Cardiac atrium fibroblast (primary cell): ENCODE results near the gene TGFB3. TPM values are rescaled to one million over a fixed set of nuclear protein-coding genes. Genes with fewer than 3 reads are reported as not detected.

Experiments
- total RNA-seq: library from RNA; depleted of rRNA; stranded (reverse); fragments of >200 nt; gene quantifications from 2 replicates; pipeline ENCODE4 v1.2.3, GENCODE V29; 2015

TGFB3 gene
- total RNA-seq = 9.2 and 10.5 TPM in 2 replicates

DNA sequence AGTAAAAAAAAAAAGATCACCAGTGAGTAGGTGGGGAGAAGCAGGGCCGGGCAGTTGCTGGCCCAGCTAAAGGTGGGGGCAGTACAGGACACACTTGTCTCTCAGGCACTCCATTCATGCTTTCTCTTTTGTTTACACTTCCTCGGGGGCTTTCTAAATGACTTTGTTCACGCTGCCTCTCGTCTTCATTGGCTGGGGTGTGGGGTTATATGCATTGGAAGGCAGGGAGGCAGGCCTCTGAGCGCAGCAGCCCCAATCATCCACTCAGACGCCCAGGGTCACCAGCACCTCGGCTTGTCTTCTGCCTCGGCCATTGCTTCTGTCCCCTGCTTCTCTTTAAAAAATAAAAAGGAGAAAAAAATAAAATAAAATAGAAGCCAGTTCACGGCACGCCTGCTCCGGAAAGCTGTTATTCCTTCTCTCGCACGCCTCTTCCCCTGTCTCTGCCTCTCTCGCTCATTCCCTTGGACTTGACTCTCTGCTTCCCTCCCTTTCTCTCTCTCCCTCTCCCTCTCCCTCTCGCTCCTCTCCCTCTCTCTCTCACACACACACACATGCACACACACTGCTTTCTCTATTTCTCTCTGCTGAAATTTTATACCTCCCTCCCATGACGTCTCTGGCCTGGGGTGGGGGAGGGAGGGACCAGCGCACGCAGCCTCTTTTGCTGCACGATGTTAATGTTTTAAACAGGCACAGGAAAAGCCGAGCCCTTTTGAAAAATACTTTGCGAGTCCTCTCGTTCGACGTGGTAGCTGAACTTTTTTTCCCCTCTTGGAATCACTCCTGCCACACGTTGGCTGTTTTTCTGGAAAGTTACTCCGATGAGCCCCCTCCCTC is at the start of gene TGFB3:
Gene TGFB3, minus strand, starts transcription at position 570 of the 840 bp plus-strand sequence. CDS start 1,102 bp downstream, outside the sequence.

DNA sequence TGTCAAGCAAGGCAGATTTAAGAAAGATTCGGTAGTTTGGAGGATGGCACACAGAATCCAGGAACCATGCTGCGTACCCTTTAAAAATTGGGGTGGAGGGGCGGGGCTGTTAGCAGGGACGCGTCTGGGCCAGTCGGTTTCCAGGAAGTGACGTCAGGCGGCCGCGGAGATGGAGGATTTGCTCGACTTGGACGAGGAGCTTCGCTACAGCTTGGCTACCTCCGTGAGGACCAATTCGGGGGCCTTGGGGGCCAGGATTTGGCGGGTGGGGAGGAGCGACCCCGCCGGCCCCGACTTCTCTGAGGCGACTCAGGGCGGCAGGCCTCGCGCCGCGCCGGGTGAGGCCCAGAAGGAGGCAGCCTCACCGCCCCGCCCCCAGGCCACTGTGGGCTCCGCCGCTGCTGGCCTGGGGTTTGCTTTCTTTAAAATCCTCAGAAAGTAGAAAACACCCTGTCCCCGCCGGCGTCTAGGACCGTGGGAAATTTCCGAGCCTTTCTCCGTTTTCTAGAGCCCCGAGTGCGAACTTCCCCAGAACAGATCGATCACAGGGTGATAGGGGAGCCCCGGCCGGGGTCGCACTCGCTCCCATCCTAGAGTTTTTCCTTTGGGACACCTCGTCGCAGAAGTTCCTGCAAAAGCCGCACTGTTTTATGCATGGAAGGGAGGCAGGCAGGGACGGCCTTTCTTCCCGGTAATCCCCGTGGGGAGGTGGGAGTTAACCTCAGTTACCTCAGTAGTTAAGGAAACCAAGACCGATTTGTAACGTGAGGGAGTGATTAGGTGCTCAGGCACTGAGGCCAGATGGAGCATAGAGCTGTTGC is 4.0 kb upstream of the TGFB3 start, which contains the start of gene IFT43:
Gene IFT43, plus strand, starts transcription at position 146 of the 821 bp plus-strand sequence. Its CDS starts 24 bp downstream, at position 170.

Other genes with a start within 250 kb of the TGFB3 start
- 31.4 and 32.9 TPM in 2 replicates for gene IFT43, start 3.8 kb upstream of the TGFB3 start, total RNA-seq
- 27.1 and 51.4 TPM in 2 replicates for gene GPATCH2L, start 169.9 kb upstream of the TGFB3 start, total RNA-seq